Neural progenitor cell (in vitro differentiated cells): ENCODE data around the gene ASTN2. TPM values are rescaled to one million over a fixed set of nuclear protein-coding genes. Genes with fewer than 3 reads are reported as not detected.

Source experiments
- DNase-seq: peaks from one replicate; pipeline ENCODE4 v3.0.0-alpha.2; 2016; ENCODE audit warnings: low spot score
- H2AFZ ChIP-seq: fragments of 200-600 bp; sonication (generic); replicated peaks from 2 replicates; pipeline ENCODE4 v1.6.1; 2016; ENCODE audit warnings: antibody characterized with exemption
- H3F3A ChIP-seq: fragments of 200-600 bp; sonication (generic); 2 replicates; pipeline ENCODE4 v1.6.1; 2016; ENCODE audit warnings: antibody characterized with exemption, low read depth
- H3K27ac ChIP-seq: fragments of 200-600 bp; sonication (generic); 2 replicates; pipeline ENCODE4 v1.5.1; 2016; ENCODE audit warnings: mild to moderate bottlenecking
- H3K27me3 ChIP-seq: fragments of 200-600 bp; sonication (generic); 2 replicates; pipeline ENCODE4 v1.6.1; 2016; ENCODE audit warnings: mild to moderate bottlenecking, moderate library complexity
- H3K36me3 ChIP-seq: fragments of 200-600 bp; sonication (generic); 2 replicates; pipeline ENCODE4 v1.5.1; 2016
- H3K4me1 ChIP-seq: fragments of 200-600 bp; sonication (generic); 2 replicates; pipeline ENCODE4 v1.6.1; 2016; ENCODE audit warnings: mixed run types
- H3K4me2 ChIP-seq: fragments of 200-600 bp; sonication (generic); 2 replicates; pipeline ENCODE4 v1.6.1; 2016
- H3K4me3 ChIP-seq: fragments of 200-600 bp; sonication (generic); 2 replicates; pipeline ENCODE4 v1.5.1; 2016
- H3K79me2 ChIP-seq: fragments of 200-600 bp; sonication (generic); 2 replicates; pipeline ENCODE4 v1.6.1; 2016; ENCODE audit warnings: low read depth
- H3K9ac ChIP-seq: fragments of 200-600 bp; sonication (generic); 2 replicates; pipeline ENCODE4 v1.6.1; 2016
- H3K9me3 ChIP-seq: fragments of 200-600 bp; sonication (generic); 2 replicates; pipeline ENCODE4 v1.5.1; 2016; ENCODE audit warnings: low read depth
- H4K20me1 ChIP-seq: fragments of 200-600 bp; sonication (generic); 2 replicates; pipeline ENCODE4 v1.6.1; 2016; ENCODE audit warnings: low read depth
- H3K27ac Mint-ChIP-seq: 3 replicates; pipeline ENCODE4 v1.8.0; 2021; ENCODE audit warnings: mixed read lengths
- H3K27me3 Mint-ChIP-seq: 2 replicates; pipeline ENCODE4 v1.8.0; 2022; ENCODE audit warnings: low read depth, mild to moderate bottlenecking, inconsistent platforms, moderate library complexity, mixed read lengths; ENCODE audit not compliant: insufficient read depth
- H3K36me3 Mint-ChIP-seq: 3 replicates; pipeline ENCODE4 v1.8.0; 2021; ENCODE audit warnings: mixed read lengths
- H3K4me1 Mint-ChIP-seq: 3 replicates; pipeline ENCODE4 v1.8.0; 2021; ENCODE audit warnings: mixed read lengths
- H3K4me3 Mint-ChIP-seq: 3 replicates; pipeline ENCODE4 v1.8.0; 2021; ENCODE audit warnings: mild to moderate bottlenecking, moderate library complexity, mixed read lengths
- H3K9me3 Mint-ChIP-seq: 3 replicates; pipeline ENCODE4 v1.8.0; 2020; ENCODE audit warnings: mixed read lengths
- EZH2 ChIP-seq: fragments of 200-600 bp; sonication (generic); IDR thresholded peaks from 2 replicates; pipeline ENCODE4 v1.6.1; 2017; ENCODE audit warnings: antibody characterized with exemption, mild to moderate bottlenecking, moderate library complexity
- EZH2phosphoT487 ChIP-seq: fragments of 200-600 bp; sonication (generic); IDR thresholded peaks from 2 replicates; pipeline ENCODE4 v1.6.1; 2017; ENCODE audit warnings: antibody characterized with exemption
- total RNA-seq: library from RNA; depleted of rRNA; stranded (reverse); fragments of >200 nt; gene quantifications from 2 replicates; pipeline ENCODE4 v1.2.3, GENCODE V29; 2015; ENCODE audit warnings: low replicate concordance
- TF ChIP-seq, protein P1 (sequence below): fragments of 200-600 bp; sonication (generic); IDR thresholded peaks from 2 replicates; pipeline ENCODE4 v1.5.1; 2017; ENCODE audit warnings: antibody characterized with exemption, mild to moderate bottlenecking

Gene ASTN2
- total RNA-seq, 1 donor from 2014 or later = 8.0 TPM

GRCh38 chr9:117313989-117314388, 100.9 kb downstream of the ASTN2 start:
- Histone ChIP-seq H3K27me3 (no peaks in the 10 kb centered on the region), H4K20me1 (no peaks in the 10 kb centered on the region), H3F3A (no peaks in the 10 kb centered on the region), H3K4me2 (no peak overlapping the region), H3K36me3 (no peaks in the 10 kb centered on the region), H3K4me3 (no peak overlapping the region), H3K9ac (no peak overlapping the region), H3K27ac (no peak overlapping the region), H3K4me1 (no peaks in the 10 kb centered on the region), H2AFZ (no peak overlapping the region), H3K9me3 (no peaks in the 10 kb centered on the region), H3K79me2 (no peaks in the 10 kb centered on the region)
- no peaks in the 10 kb centered on the region for H3K36me3 Mint-ChIP-seq
- H3K4me1 Mint-ChIP-seq = no peaks in the 10 kb centered on the region
- no peak overlapping the region for H3K27ac Mint-ChIP-seq
- H3K27me3 Mint-ChIP-seq = no peaks in the 10 kb centered on the region
- TF ChIP-seq, protein P1, sequence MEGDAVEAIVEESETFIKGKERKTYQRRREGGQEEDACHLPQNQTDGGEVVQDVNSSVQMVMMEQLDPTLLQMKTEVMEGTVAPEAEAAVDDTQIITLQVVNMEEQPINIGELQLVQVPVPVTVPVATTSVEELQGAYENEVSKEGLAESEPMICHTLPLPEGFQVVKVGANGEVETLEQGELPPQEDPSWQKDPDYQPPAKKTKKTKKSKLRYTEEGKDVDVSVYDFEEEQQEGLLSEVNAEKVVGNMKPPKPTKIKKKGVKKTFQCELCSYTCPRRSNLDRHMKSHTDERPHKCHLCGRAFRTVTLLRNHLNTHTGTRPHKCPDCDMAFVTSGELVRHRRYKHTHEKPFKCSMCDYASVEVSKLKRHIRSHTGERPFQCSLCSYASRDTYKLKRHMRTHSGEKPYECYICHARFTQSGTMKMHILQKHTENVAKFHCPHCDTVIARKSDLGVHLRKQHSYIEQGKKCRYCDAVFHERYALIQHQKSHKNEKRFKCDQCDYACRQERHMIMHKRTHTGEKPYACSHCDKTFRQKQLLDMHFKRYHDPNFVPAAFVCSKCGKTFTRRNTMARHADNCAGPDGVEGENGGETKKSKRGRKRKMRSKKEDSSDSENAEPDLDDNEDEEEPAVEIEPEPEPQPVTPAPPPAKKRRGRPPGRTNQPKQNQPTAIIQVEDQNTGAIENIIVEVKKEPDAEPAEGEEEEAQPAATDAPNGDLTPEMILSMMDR = no peak
- no peak for TF ChIP-seq EZH2
- TF ChIP-seq EZH2phosphoT487 = no peak
- no peak for DNase-seq
- H3K4me3 Mint-ChIP-seq = no peak overlapping the region
- H3K9me3 Mint-ChIP-seq = no peaks in the 10 kb centered on the region

DNA sequence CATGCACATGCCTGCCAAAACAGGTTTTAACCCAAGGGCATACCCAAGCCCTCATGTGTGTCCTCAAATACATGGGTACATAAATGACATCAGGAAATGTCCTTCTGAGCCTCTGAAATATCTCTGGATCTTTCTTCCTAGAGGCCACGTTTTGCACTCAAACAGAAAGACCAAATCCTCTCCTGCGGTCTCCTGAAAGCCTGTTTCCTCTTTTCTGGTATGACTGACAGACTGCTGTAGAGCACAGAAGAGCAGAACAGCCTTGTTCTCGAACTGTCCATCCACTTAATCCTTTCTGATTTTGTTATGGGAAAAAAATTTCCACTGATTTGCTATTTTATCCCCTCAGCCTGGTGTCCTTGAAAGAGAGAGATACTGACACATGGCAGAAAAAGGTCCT, 107.2 kb downstream of the ASTN2 start:
- Mint-ChIP-seq H3K27me3 (peaks cover 2% of the 10 kb centered on the region), H3K9me3 (no peaks in the 10 kb centered on the region), H3K4me1 (no peaks in the 10 kb centered on the region), H3K36me3 (no peaks in the 10 kb centered on the region), H3K27ac (no peak overlapping the region), H3K4me3 (no peak overlapping the region)
- no peaks in the 10 kb centered on the region for H3K36me3 ChIP-seq
- no peaks in the 10 kb centered on the region for H3K27me3 ChIP-seq
- TF ChIP-seq EZH2phosphoT487 (no peak), EZH2 (no peak)
- TF ChIP-seq, protein P1 = no peak
- H3K9me3 ChIP-seq = no peaks in the 10 kb centered on the region
- no peaks in the 10 kb centered on the region for H3F3A ChIP-seq
- H4K20me1 ChIP-seq = no peaks in the 10 kb centered on the region
- no peaks in the 10 kb centered on the region for H3K4me1 ChIP-seq
- no peak overlapping the region for H3K27ac ChIP-seq
- no peak overlapping the region for H3K9ac ChIP-seq
- no peak overlapping the region for H2AFZ ChIP-seq
- no peak for DNase-seq
- no peak overlapping the region for H3K4me3 ChIP-seq
- no peak overlapping the region for H3K4me2 ChIP-seq
- no peaks in the 10 kb centered on the region for H3K79me2 ChIP-seq

GRCh38 chr9:117306032-117306431, 108.8 kb downstream of the ASTN2 start:
- Histone ChIP-seq H3K4me3 (no peak overlapping the region), H3K9ac (no peak overlapping the region), H3K79me2 (no peaks in the 10 kb centered on the region), H3K9me3 (no peaks in the 10 kb centered on the region), H4K20me1 (no peaks in the 10 kb centered on the region), H2AFZ (no peak overlapping the region), H3K4me1 (no peaks in the 10 kb centered on the region), H3K27me3 (no peaks in the 10 kb centered on the region), H3K27ac (no peak overlapping the region), H3K36me3 (no peaks in the 10 kb centered on the region), H3F3A (no peaks in the 10 kb centered on the region), H3K4me2 (no peak overlapping the region)
- peaks cover 2% of the 10 kb centered on the region for H3K27me3 Mint-ChIP-seq
- no peaks in the 10 kb centered on the region for H3K4me1 Mint-ChIP-seq
- no peaks in the 10 kb centered on the region for H3K36me3 Mint-ChIP-seq
- no peak overlapping the region for H3K4me3 Mint-ChIP-seq
- no peak for DNase-seq
- no peak for TF ChIP-seq EZH2phosphoT487
- TF ChIP-seq, protein P1 = no peak
- no peak for TF ChIP-seq EZH2
- no peak overlapping the region for H3K27ac Mint-ChIP-seq
- no peaks in the 10 kb centered on the region for H3K9me3 Mint-ChIP-seq

- no peaks in the 10 kb centered on the region for H3K4me1 ChIP-seq
- Mint-ChIP-seq H3K9me3 (no peaks in the 10 kb centered on the region), H3K4me3 (no peak overlapping the region), H3K4me1 (no peaks in the 10 kb centered on the region), H3K27ac (no peak overlapping the region), H3K36me3 (no peaks in the 10 kb centered on the region), H3K27me3 (peaks cover 2% of the 10 kb centered on the region)
- DNase-seq = no peak
- H3K27ac ChIP-seq = no peak overlapping the region
- no peaks in the 10 kb centered on the region for H3K36me3 ChIP-seq
- H3K9me3 ChIP-seq = no peaks in the 10 kb centered on the region
- H3K4me2 ChIP-seq = no peak overlapping the region
- H3K79me2 ChIP-seq = no peaks in the 10 kb centered on the region
- no peak overlapping the region for H2AFZ ChIP-seq
- H3K4me3 ChIP-seq = no peak overlapping the region
- H3K27me3 ChIP-seq = no peaks in the 10 kb centered on the region
- H3K9ac ChIP-seq = no peak overlapping the region
- no peaks in the 10 kb centered on the region for H3F3A ChIP-seq
- H4K20me1 ChIP-seq = no peaks in the 10 kb centered on the region
- TF ChIP-seq EZH2phosphoT487 (no peak), EZH2 (no peak)
- TF ChIP-seq, protein P1 = no peak
Measured at GRCh38 chr9:117305454-117305853, 109.4 kb downstream of the ASTN2 start.
